ENCODE measurements around the gene GBA3.

GBA3 gene

GRCh38 chr4:22695917-22696316 is 3.2 kb downstream of the GBA3 start:
- DNase-seq: no peak

GRCh38 chr4:22703912-22704311 is 11.2 kb downstream of the GBA3 start:
- no peak for DNase-seq

GRCh38 chr4:22707390-22707789 is 14.7 kb downstream of the GBA3 start:
- no peak for DNase-seq

GRCh38 chr4:22708961-22709360 is 16.2 kb downstream of the GBA3 start:
- no peak for DNase-seq

- no peak for DNase-seq
These were observed 19.4 kb downstream of the GBA3 start for GRCh38 chr4:22712105-22712504.

GRCh38 chr4:22712529-22712928 is 19.8 kb downstream of the GBA3 start:
- DNase-seq: no peak

- no peak for DNase-seq
These were observed 21.1 kb downstream of the GBA3 start for GRCh38 chr4:22713841-22714240.

GRCh38 chr4:22719218-22719617 is 26.5 kb downstream of the GBA3 start:
- DNase-seq: no peak

GRCh38 chr4:22720091-22720490 is 27.4 kb downstream of the GBA3 start:
- DNase-seq: no peak

GRCh38 chr4:22721204-22721603 is 28.5 kb downstream of the GBA3 start:
- no peak for DNase-seq

- DNase-seq: no peak
These were observed 37.3 kb downstream of the GBA3 start for GRCh38 chr4:22730021-22730420.

- DNase-seq: no peak
These were observed 41.1 kb downstream of the GBA3 start for GRCh38 chr4:22733816-22734215.

GRCh38 chr4:22736912-22737311 is 44.2 kb downstream of the GBA3 start:
- DNase-seq: no peak

GRCh38 chr4:22739968-22740367 is 47.2 kb downstream of the GBA3 start:
- no peak for DNase-seq

GRCh38 chr4:22741744-22742143 is 49.0 kb downstream of the GBA3 start:
- DNase-seq: no peak

- DNase-seq: no peak
These were observed 50.6 kb downstream of the GBA3 start for GRCh38 chr4:22743290-22743689.

GRCh38 chr4:22744478-22745062 is 51.8 kb downstream of the GBA3 start:
- no peak for DNase-seq

- DNase-seq: no peak
These were observed 52.5 kb downstream of the GBA3 start for GRCh38 chr4:22745234-22745633.

GRCh38 chr4:22754116-22754515 is 61.4 kb downstream of the GBA3 start:
- DNase-seq: no peak

- no peak for DNase-seq
These were observed 69.8 kb downstream of the GBA3 start for GRCh38 chr4:22762548-22762947.

- DNase-seq: no peak
These were observed 71.4 kb downstream of the GBA3 start for GRCh38 chr4:22764183-22764582.

GRCh38 chr4:22766068-22766467 is 73.3 kb downstream of the GBA3 start:
- no peak for DNase-seq

- DNase-seq: no peak
These were observed 85.9 kb downstream of the GBA3 start for GRCh38 chr4:22778547-22779163.

GRCh38 chr4:22780317-22780716 is 87.6 kb downstream of the GBA3 start:
- no peak for DNase-seq

GRCh38 chr4:22780797-22781196 is 88.1 kb downstream of the GBA3 start:
- DNase-seq: no peak

All from inflammatory macrophage (primary cell).